ENCODE measurements around the gene DAPK1.

Gene DAPK1

DNA sequence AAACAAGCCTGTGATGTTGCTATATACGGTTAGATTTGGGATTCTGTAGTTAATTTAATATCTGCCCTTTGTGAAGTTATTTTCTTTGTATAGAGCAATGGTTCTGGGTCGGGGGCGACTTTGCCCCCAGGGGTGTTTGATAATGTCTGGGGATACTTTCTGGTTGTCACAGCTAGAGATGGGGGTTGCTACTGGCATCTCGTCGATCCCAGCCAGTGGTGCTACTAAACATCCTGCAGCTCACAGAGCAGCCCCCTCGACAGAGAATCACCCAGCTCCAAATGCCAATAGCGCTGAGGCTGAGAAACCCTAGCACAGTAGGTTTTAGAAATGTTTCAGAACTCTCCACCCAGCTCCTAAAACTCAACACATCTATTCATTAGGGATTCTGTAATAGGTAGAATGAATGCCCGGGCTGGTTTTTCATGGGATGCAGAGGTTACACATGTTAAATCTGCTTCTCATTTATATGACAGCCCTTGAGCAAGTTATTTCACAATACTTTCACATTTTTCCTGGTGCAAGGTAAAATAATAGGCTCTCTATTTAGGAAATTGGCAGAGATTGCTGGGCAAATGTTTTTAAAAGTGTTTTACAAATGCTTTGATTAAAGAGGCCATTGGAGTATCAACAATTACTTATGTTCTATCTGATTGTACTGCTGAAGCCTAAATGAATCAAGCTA, 153.1 kb downstream of the DAPK1 start:
- DNase-seq, result no peak

DNA sequence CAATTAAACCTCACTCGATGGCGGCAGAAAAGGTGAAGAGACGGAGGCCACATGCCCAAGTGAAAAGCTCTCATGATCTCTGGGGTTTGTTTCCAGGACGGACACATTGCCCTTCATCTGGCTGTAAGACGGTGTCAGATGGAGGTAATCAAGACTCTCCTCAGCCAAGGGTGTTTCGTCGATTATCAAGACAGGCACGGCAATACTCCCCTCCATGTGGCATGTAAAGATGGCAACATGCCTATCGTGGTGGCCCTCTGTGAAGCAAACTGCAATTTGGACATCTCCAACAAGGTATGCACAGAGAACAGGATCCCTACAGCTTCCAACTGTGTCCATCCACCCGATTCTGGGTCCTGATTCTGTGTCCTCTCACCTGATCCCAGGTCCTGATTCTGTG, 153.8 kb downstream of the DAPK1 start:
- no peak for DNase-seq

- DNase-seq, result no peak
Measured at GRCh38 chr9:87653941-87654340, 156.3 kb downstream of the DAPK1 start.

- no peak for DNase-seq
Measured at GRCh38 chr9:87655731-87656130, 158.1 kb downstream of the DAPK1 start.

DNA sequence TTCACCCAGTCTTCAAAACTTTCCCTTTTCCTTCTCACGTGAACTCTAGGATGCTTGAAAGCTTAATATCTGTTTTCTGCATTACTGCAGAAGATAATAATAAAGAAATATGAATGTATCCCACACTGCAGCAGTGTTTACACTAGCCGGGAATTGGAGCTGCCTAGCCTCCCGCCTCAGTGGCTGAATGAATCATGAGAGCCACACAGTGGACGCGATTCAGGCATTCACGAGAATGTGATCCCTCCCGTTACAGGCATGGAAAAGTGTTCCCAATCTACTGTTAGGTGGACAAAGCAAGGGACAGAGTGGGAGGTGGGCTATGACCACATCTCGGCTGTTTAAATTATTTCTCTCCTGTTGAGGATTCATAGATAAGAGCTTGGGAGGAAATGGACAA, 158.8 kb downstream of the DAPK1 start:
- DNase-seq, result no peak

DNA sequence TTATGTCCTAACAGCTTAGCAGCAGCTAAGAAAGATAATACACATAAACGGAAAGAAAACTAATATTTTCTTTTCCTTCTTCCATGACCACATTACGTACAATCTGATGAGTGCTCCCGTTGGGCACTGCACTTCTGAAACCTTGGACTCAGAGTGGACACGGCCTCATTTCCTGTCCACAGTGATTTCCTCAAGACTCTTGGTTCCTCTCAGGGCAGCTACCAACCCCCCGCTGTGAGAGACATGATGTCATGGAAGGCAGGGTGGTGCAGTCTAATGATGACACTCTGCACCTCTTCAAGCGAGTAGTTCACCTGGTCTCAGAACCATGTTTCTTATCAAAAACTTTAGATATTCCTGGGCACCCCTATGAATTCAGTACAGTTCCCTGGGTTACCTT, 159.5 kb downstream of the DAPK1 start:
- DNase-seq, result no peak

DNA sequence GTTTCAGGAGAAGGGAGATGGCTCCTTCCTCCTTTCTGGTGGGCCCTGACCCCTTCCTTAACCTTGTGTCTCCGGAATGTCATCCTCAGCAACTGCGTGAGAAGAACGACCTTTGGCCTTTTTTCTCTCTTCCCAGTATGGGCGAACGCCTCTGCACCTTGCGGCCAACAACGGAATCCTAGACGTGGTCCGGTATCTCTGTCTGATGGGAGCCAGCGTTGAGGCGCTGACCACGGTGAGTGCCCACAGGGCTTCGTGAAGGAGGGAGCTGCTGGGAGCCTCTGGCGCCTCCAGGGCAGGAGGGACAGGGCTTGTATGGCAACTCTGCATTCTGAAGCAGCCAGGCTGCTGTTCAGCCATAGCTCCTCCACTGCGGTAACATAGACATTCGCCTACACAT, 160.2 kb downstream of the DAPK1 start:
- DNase-seq, result no peak

- no peak for DNase-seq
Measured at GRCh38 chr9:87658511-87658910, 160.8 kb downstream of the DAPK1 start.

GRCh38 chr9:87659534-87660419, 162.1 kb downstream of the DAPK1 start:
- DNase-seq, result no peak

- no peak for DNase-seq
Measured at GRCh38 chr9:87661241-87661640, 163.6 kb downstream of the DAPK1 start.

GRCh38 chr9:87662808-87663528, 165.3 kb downstream of the DAPK1 start:
- no peak for DNase-seq

DNA sequence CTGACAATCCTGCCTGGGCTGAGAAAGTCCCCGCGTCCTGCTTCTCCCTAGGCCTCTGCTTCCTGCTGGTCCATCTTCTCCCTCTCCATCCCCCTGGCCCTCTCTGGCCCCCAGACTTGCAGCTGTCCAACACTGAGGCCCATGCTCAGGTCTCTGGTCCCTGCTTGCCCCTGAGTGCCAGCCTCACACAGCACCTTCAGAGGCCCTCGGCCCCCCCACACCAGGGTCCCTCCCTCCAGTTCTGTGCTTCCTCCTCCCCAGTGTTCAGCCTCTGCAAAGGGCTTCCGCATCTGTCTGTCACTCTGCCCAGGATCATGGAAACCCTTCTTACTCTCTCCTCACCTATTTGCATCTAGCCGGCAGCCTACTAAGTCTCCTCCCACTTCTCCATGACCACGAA, 165.9 kb downstream of the DAPK1 start:
- DNase-seq, result no peak

DNA sequence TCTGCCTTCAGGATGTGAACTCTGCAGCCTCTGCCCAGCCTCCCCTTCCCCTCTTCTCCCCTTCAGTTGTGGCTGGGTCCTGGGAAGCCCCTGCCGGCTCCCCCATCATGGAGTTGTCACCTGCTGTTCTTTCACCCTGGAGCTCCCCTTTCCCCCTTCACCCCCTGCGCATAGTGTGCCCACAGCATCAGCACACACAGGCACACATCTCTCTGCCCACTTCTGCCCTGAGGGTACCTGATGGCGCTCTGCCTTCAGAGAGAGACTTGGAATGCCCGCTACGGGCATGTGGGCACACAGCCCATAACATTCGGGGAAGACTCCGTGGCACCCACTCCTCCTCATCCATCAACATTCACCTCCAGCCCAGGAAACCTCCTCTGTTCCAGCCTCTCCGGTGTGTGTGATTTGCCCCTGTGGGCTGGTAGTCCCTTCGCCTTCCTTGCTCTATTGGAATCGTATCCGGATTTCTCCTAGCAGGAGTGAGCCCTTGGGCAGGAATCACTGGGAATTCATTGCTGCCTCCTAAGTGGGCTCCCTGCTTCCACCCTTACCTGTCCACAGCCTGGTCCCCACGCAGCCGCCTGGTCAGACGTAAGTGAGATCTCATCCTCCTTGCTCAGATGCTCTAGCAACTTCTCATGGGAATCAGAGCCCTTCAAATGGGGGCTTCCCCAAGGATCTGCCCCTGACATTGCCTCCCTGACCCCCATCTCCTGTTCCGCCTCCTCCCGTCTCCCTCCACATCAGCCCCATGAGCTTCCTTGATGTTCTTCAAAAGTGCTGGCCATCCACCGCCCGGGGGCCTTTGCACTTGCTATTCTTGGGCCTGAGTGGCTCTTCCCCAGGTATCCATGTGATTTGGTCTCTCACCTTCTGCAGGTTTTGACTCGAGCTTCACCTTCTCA, 166.7 kb downstream of the DAPK1 start:
- no peak for DNase-seq

DNA sequence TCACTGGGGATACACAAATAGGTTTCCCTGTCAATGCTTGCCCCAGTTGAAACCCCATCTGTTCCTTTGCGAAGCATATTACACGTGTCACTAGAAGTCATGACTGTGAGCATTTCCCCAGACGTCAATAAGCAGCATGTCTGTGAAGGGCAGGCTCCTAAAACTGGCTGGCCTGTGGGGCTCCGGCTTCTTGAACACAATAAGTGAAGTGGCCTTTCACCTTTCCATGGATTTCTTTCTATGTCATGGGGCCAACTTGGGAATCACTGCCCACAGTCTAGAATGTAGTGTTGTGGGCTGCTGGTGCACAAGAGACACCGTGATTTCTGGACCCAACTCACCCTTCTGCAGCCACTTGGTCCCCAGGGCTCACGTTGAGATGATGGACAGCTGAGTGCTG, 167.8 kb downstream of the DAPK1 start:
- DNase-seq, result no peak

DNA sequence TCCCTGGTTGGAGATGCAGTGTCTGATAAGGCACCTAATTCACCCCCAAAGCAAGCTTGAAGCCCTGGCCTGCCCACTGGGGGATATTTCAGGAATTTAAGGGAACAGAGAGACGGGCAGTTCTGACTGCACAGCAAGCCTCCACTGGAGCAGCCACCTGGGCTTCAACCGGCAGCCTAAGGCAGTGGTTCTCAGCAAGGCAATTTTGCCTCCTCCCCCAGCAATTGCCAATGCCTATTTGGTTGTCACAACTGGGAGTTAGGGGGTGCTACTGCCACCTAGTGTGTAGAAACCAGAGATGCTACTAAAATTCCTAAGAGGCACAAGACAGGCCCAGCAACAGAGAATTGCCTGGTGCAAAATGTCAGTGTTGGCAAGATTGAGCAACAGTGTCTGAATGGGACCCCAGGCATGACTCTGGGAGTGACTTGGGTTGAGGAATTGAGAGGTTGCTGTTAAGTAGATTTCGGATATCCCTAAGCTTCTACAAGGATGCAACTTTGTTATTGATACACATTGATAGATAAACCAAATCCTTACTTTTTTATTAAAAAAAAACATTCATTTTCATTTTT, 169.6 kb downstream of the DAPK1 start:
- DNase-seq, result no peak

DNA sequence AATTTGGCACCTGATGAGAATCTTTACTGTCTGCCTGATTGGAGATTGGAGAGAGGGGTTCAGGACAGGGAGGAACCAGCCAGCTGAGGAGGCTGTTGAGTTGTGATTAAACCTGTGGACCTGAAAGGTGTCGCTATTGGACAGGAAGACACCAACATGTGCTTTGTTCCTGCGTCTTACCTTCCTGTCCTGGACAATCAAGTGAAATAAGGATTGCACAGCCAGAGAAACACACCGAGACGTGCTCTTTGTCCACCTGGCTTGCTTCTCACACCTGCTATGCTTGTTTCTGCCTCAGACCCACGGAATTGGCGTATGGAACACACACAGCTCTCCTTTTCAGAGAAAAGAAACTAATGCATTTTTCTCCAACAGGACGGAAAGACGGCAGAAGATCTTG, 170.6 kb downstream of the DAPK1 start:
- DNase-seq, result no peak

DNA sequence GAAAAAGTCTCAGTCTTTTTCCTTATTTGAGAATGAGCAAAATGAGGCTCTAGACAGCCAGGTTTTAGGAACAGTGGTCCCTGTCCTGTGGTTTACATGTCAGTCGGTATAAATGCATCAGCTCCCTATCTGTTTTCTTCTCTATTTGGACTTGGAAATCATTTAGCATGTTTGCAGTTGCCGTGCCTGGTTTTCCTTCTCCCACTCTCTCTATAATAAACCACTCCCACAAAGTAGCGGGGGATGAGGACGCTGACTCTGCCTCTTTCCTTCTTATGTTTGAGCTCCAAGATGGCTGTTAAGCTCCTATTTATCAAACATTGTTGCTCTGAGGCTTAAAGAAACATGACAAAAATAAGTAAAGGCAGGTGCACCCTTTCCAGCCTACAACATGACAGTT, 171.1 kb downstream of the DAPK1 start:
- no peak for DNase-seq

DNA sequence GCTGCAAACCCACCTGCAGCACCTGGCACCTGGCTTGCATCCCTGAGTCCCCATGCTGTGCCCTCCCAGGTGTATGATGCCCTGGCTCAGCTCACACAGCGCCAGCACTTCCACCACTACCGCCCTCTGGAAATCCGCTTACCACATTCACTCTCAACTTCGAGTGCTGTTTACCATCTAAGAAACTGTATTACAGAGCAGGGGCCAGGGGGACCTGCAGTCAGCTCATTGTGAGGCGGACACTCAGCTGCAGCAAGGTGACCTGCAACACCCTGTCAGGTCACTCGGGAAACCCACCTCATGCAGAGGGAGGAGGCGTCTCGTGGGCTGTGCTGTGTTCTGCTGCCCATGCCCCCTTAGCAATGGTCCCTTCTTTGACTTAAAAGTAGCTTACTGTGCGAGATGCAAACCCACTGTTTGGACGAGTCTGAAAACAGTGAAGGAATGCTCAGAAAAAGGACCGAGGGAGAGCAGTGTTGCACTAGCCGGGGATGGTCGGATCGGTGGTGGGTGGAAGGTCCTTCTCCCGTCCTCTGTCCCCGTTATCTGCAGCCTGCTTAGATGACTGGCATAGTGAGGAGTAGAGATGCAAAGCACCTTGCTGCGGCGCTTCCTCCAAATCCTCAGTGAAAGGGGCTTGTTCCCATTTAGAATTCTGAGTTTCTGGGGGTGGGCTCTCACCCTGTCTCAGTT, 173.1 kb downstream of the DAPK1 start:
- DNase-seq, result no peak

GRCh38 chr9:87671478-87671877, 173.8 kb downstream of the DAPK1 start:
- no peak for DNase-seq

- no peak for DNase-seq
Measured at GRCh38 chr9:87671925-87672324, 174.3 kb downstream of the DAPK1 start.

- DNase-seq, result no peak
Measured at GRCh38 chr9:87672586-87672985, 174.9 kb downstream of the DAPK1 start.

Data from NCI-H524 treated with DMSO at 0.1 percent for 48 hours (cell line).